NCI-H1930 (cell line): ENCODE results near the gene TTC4.

ENCODE experiments used
- DNase-seq, 2 experiments: peaks; one replicate each; lab custom pipeline; 2025; lab: John Stamatoyannopoulos, UW

The TTC4 gene

DNA sequence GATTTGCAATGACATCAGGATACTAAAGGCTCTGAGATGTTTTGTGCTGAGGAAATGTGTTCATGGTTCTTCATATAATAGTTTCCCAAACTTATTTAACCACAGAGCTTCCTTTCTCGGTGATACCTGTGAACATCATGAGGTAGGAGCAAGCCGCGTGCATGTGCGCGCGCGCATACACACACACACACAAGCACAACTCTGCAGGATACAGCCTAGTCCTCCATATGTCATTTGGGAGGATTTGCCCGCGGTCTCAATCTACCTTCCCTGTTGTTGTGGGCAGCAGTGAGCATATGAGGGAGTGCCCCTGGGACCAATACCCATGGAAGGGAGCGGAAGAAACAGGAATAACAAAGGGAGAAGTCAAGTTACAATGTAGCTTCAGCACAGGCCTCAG is 12.2 kb upstream of the TTC4 start:
- no peak for DNase-seq

DNA sequence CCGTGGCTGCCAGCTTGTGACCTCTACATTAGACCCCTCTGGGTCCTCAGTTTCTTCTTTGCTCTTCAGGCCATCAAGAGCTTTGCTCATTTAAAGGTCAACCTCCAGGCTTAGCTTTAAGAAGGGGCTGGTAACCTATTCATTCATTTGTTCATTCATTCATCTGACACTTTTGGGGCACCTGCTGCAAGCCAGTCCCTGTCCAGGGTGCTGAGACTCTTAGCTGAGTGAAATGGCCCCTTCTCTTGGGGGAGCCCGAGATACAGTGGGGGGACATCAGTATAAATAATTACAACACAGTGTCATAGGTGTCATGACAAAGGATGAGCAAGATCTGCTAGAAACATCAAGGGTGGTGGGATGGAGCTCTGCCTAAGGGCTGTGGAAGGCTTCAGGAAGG is 10.5 kb upstream of the TTC4 start:
- DNase-seq = no peak

DNA sequence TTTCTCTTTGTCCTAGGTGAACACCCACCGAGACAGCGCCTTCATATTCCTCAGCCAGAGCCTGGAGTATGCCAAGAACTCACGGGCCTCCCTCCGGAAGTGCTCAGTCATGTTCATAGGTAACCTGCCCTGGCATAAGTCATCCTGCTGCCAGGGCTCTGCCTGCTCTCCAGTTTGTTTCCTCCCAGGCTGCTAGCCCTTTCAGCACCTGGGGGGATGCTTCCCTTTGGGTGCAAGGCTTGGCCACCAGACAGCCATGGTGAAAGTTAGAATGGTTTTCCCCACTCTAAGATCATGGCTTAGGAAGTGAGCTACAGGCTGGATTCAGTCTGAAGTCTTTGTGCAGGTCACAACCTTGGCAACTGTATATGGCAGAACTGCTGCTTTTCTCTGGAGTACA is 9.2 kb upstream of the TTC4 start:
- no peak for DNase-seq

DNA sequence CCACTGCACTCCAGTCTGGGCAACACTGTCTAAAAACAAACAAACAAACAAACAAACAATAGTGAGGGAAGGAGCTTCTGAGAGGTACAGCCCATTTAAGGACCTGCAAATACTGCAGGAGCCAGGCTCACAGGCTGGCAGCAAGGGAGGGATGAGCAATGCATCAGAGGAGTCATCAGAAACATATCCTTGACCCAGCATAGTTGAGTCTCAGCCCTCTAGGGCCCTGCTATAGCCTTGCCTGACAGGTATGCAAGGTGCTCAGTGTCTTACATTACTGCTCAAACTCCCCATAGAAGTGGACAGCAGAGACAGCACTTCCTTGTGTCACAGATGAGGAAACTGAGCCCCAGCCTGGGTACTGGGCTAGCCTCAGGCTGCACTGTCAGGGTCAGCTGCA is 7.3 kb upstream of the TTC4 start:
- no peak for DNase-seq

DNA sequence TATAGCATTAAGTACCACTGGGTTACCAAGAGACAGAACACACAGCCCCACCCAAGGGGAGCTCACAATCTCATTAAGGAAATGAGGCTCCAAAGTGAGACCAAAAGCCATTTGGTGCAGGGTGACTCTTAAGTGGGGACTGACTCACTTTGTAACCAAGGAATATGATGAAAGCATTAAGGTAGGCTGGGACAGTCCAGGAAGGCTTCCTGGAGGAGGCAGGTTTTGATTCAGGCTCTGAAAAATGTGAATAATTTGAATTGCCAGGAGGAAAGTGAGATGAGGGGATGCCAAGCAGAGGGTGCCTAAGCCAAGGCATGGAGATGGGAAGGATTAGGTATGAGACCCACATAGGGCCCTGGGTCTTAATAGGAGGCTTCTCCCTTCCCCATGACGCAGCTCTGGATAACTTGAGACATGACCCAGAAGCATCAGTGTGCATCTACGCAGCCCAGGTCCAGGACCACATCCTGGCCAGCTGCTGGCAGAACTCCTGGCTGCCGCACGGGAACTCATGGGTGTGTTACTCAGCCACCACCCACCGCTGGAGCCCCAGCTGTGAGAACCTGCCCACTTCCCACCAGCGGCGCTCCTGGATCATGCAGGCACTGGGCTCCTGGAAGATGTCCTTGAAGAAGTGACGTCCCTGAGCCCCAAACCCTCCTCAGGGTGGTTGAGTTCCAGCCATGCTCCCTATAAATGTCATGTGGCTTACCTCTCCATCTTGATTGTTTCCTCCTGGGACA is 5.9 kb upstream of the TTC4 start:
- DNase-seq = no peak

DNA sequence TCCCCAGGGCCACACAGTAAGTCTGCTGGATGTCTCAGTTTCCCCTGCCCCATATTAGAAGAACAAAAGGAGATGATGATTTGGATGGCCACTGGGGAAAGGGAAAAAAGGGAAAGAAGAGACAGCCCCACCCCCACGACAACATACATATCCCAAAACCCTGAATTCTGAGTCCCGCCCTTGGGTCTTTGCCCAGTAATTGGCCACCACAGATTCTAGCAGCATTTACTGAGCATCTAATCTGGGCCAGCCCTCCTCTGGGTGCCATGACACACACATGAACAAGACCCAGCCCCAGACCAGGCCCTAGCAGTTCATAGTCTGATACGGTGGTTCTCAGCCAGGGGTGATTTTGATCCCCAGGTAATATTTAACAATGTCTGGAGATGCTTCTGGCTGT is 5.2 kb upstream of the TTC4 start:
- DNase-seq = no peak

DNA sequence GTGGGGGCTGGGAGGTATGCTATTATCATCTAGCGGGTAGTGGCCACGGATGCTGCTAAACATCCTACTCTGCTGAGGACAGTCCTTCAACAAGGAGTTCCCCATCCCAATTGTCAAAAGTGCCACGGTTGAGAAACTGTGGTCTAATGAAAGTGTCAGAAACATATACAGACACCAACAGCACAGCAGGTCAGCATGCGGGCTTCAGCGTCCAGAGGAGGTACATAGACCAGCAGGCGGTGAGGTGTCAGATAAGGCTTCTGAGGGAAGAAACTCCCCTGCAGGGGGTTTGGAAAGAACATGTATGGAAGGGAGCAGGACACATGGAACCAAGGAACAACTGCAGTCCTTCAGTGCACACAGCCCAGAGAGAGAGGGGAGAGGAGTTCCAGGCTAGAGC is 4.8 kb upstream of the TTC4 start:
- DNase-seq = no peak

DNA sequence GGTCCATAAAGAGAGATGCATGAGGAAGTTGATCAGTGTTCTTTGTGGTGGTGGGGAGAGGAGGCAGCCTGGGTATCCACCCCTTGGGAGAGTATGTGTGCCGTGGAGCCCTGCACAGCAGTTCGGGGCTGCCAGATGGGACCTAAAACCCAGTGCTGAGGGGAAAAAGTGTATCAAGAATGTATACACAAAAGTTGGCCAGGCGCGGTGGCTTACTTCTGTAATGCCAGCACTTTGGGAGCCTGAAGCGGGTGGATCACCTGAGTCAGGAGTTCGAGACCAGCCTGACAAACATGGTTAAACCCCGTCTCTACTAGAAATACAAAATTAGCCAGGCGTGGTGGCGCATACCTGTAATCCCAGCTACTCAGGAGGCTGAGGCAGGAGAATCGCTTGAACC is 4.1 kb upstream of the TTC4 start:
- no peak for DNase-seq

DNA sequence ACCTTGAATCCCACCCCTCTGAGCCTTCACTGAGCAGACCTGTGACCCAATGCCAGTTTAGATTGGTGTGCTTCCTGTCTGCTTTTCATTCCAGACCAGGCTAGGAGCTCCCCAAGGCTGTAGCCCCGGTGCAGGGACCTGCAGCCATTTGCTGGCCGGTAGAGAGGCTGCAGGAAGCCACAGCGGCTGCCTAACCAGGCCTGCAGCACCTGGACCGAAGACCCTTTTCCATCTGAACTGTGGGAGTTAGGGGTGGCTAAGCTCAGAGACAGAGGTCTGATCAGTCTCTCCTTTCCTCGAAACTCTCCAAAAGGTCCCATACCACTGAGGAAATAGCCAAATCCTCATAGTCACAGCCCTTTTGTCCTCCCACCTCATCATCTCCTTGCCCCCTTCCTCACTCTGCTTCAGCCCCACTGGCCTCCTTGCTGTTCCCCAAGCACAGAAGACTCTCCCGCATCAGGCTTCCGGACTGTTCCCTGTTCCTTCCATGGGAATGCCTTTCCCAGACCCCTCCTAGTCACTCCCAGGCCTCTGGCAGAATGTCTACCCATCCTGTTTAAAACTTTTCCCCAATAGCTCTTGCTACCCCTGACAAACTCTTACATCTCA is 674 bp upstream of the TTC4 start:
- DNase-seq = no peak

DNA sequence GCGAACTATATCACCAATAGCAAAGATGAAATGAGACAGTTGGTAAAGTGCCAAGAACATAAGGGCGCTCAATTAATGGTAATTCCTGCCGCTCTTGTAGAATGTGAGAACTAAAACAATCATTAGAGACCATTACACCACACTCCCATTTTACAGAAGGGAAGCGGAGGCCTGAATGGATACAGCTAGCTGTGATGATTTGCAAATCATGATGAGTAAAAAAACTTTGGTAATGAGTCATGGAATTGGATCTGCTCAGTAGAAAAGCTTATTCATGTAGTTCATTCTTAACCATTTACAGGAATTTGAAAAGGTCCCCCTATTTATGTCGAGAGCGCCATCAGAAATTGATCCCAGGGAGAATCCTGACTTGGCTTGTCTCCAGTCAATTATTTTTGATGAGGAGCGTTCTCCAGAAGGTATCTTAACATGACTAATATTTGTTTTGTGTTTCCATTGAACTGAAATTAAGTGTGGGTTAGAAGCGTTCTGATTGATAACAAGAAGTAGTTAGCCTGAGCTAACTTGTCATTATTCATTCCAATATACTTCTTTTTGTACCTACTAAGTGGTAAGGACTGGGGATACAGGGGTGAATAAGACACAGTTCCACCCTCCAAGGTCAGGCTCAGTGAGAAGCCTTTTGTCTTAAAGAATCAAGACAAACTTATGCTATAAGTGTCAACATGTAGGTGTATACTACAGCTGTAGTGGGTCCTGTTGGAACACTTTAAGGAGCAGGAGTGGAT is 812 bp downstream of the TTC4 start:
- DNase-seq = no peak

DNA sequence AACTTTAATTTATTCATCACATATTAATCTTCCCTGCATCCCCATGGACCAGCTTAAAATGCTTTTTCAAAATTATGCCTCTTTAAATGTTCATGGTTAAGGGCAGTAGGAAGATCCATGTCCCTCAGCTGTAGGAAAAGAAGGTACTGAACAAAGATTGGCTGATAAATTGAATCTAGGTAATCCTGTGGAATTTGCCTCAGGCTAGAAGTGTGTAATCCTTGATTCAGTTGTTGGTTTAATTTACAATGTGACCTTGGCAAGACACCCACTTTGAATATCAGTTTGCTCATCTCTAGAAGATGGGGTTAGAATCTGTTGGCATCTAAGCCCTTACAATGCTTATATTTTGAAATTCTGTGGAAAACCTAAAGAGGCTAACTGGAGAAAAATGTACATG is 6.1 kb downstream of the TTC4 start:
- DNase-seq = no peak

DNA sequence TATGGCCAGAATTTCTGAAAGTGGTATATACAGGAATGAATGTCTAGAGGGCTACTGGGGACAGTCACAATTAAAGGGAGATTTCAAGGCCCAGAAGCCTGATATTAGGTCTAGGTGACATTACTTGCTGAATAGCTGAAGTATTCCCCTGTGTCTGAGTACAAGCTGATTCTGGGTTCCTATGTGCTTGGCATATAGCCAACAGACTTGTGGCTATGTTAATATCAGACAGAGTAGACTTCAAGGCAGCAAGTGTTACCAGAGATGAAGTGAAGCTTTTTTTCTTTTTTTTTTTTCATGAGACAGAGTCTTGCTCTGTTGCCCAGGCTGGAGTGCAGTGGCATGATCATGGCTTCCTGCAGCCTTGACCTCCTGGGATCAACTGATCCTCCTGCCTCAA is 8.3 kb downstream of the TTC4 start:
- DNase-seq = no peak

DNA sequence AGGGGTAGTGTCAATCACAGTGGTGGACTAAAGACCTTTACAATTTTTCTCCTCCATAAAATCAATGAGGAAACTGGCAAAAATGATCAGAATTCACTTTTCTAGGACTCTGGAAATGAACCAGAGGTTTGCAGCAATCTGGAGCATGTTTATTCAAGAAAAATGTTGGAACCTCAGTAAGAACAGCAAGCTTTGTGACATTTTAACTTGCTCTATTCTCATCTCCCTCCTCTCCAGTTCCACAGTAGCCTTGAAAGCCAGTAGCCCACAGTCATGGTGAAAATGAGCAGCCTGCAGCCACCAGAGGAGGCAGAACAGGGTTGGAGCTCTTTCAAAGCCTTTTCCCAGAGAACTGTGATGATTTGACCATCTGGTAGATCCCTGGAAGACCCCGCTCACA is 9.1 kb downstream of the TTC4 start:
- no peak for DNase-seq

DNA sequence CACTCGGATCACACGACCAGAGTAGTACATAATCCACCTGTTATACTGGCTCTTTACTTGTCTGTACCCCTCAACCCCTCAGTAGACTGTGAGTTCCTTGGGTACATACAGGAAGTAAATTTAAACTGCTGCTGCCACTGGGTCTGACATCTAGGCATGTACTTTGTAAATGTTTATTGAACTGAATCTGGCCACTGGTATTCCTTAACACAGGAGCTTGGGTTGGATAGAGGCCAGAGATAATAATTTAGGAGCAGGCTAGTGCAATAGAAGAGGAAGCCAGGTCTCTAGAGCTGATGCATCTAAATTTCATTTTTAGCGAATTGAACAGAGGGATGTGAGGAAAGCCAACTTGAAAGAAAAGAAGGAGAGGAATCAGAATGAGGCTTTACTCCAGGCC is 12.4 kb downstream of the TTC4 start:
- no peak for DNase-seq

DNA sequence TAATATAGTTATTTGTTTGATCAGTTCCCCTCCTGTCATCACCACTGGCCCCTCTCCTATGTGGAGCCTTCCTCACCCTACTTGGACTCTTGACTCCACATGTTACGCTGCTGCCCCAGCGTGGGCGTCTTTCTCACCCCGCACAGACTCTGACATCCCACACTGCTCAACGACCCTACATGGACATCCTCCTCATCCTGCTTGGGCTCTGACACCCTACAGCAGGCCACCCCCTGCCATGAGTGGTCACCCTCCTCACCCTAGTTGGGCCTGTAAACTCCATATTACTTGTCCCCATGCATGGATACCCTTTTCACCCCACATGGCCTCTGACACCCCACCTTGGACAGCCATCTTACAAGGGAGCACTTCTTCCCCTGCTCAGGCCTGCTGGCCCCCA is 21.0 kb downstream of the TTC4 start:
- DNase-seq = no peak

DNA sequence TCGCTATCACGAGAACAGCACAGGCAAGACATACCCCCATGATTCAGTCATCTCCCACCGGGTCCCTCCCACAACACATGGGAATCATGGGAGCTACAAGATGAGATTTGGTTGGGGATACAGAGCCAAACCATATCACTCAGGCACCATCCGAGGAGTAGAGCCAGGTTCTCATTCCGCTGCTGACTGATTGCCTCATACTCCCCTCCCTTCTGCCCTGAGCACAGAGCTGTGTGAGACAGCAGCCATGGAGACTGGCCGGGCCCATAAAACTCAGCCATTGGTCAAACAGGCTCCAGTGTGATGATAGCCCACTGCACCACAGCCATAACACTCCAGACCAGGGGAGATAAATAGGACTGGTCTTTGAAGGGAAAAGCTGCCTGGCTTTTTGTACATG is 22.6 kb downstream of the TTC4 start:
- no peak for DNase-seq

DNA sequence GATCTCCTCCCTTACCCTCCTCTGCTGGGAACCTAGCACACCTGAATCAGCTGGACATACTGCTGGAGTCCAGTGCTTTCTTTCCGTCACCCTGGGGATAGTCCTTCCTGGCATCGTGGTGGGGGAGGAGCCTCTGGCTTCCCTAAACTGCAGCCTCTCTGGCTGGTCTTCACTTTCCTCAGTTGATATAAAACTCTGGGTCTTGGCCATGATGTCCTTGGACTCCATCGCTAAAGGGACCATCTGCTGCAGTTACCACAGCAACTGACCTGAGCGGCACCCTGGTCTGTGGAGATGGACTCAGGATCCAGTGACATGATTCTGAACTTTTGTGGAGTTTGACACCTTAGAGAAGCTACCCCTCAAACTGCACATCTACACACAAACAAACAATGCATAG is 25.9 kb downstream of the TTC4 start:
- DNase-seq = no peak

DNA sequence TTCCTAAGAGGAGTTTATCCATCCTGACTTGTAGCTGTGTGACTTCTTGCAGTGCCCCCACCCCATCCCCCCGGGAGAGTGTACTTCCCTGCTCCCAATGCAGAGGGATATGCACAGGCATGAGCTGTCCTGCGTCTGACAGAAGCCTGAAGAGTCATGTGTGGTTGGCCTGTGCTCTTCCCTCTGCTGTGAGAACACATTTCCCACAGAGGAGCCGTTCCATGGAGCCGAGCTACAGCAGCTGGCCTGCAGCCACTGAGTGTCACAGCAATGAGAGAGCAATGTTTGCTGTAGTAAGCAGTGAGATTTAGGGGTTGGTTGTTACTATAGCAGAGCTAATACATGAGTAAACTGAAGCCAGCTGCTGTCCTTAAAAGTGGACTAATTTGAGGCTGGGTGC is 26.6 kb downstream of the TTC4 start:
- no peak for DNase-seq

DNA sequence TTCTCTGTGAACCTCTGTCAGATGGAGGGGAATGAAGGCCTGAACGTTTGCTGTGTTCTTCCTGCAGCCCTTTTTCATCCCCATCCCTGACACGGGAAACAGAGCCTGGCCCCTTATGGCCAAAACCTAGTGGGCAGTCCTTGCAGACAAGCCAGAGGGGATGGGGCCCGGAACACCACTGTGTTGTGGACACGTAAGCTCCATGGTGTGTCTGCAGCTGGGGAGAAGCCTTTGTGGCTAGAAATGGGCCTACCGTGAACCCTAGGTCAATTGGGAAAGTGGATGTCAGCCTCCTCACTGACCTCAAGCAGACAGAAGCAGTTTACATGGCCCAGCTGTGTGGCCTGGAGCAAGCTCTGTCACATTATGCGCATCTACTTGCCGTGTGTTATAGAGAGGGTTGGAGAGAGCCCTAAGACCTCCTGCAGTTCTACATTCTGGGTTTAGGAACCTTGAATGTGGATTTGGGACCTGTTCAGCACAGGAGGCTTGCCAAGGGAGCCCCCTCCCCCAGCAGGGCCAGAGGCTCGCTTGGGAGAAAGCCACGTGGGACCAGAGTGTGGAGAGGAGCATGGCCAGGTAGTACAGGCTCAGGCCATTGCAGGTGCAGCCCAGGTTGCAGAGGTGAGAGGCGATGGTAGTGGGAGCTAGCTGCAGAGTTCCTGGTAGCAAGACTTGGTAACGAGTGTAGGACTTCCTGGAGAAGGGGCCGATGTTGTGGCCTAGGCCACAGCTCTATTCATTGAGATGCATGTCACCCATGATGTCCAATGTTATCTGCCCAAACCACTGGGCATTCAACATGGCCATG is 28.0 kb downstream of the TTC4 start:
- DNase-seq = no peak

DNA sequence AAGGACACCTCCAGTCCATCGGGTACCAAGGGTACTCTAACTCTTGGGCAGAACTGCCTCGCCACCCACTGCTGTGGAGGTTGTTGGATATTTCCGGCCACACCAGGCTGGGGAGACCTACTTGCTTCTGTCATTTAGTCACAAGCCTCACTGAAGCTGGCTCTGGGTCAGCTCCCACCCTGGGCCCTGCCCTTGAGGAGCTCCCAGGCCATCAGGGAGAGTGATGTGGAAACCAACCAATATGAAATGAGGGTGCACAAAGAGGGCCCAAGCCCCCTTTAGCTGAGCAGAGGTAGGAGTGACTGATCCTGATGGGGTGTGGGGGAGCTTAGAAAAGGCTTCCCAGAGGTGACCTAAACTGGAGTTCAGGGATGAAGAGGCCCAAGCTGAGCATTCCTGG is 29.0 kb downstream of the TTC4 start:
- no peak for DNase-seq

DNA sequence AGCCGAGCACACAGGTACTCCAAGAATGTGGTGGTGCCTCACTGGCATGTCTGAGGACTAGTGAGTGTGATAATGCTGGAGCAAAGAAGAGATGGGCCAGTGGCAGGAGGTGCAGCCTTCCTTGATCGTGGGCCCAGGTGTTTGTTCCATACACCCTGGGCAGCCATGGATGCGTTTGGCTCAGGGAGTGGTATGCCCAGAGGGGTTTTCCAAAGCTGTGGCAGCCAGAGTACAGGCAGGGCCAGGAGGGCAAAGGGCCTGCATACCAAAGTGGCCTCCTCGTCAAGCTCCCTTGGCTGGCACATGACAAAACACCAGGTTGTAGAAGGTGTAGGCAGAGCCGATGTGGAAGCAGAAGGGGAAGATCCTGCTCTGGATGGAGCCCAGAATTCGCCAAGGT is 29.6 kb downstream of the TTC4 start:
- no peak for DNase-seq

DNA sequence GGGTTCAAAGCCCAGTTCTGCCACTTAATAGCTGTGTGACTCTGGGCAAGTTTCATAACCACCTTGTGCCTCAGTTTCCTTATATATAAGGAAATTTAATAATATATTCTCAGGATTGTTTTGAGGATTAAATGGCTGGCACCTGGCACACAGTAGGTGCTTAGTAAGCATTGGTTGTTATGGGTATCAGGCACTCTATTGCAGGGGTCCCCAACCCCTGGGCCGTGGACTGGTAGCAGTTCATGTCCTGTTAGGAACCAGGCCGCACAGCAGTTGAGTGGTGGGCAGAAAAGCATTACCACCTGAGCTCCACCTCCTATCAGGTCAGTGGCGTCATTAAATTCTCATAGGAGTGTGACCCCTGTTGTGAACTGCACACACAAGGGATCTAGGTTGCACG is 30.2 kb downstream of the TTC4 start:
- DNase-seq = no peak
